SK-N-SH treated with all-trans-retinoic acid at 6 μM for 48 hours (cell line): Measurements from ENCODE around the gene FOXO3.

Experiments used
- ATAC-seq: fragments of 200-7000 bp; cut with Tn5 transposase; 3 replicates; pipeline ENCODE4 v1.9.1; 2020; ENCODE audit warnings: mild to moderate bottlenecking, moderate library complexity
- ARNTL ChIP-seq: fragments of 450-650 bp; formaldehyde crosslinking; IDR thresholded peaks from 2 replicates; pipeline ENCODE4 v1.5.0; 2020; ENCODE audit warnings: low read depth, mild to moderate bottlenecking, moderate library complexity, borderline replicate concordance
- BACH2 ChIP-seq: fragments of 250-450 bp; sonication (Bioruptor Pico); IDR thresholded peaks from 2 replicates; pipeline ENCODE4 v1.9.0; 2021; ENCODE audit warnings: mild to moderate bottlenecking, borderline replicate concordance
- CSDC2 ChIP-seq: fragments of 250-450 bp; sonication (Bioruptor Pico); IDR thresholded peaks from 2 replicates; pipeline ENCODE4 v1.5.0; 2020; ENCODE audit warnings: mild to moderate bottlenecking, moderate library complexity
- CSRNP3 ChIP-seq: fragments of 250-450 bp; sonication (Bioruptor Pico); IDR thresholded peaks from 2 replicates; pipeline ENCODE4 v1.5.1; 2021; ENCODE audit warnings: mild to moderate bottlenecking, moderate library complexity
- ESRRG ChIP-seq: fragments of 250-450 bp; sonication (Bioruptor Pico); IDR thresholded peaks from 2 replicates; pipeline ENCODE4 v1.6.1; 2021; ENCODE audit warnings: mild to moderate bottlenecking
- GLIS3 ChIP-seq: fragments of 250-450 bp; sonication (Bioruptor Pico); IDR thresholded peaks from 2 replicates; pipeline ENCODE4 v1.5.0; 2020; ENCODE audit warnings: mild to moderate bottlenecking, moderate library complexity
- ISL1 ChIP-seq: fragments of 250-450 bp; sonication (Bioruptor Pico); IDR thresholded peaks from 2 replicates; pipeline ENCODE4 v2.1.2; 2022; ENCODE audit warnings: mild to moderate bottlenecking, moderate library complexity
- PATZ1 ChIP-seq: fragments of 250-450 bp; sonication (Bioruptor Pico); IDR thresholded peaks from 2 replicates; pipeline ENCODE4 v1.8.0; 2020; ENCODE audit warnings: mild to moderate bottlenecking, moderate library complexity, borderline replicate concordance
- POU6F1 ChIP-seq: fragments of 250-450 bp; sonication (Bioruptor Pico); IDR thresholded peaks from 2 replicates; pipeline ENCODE4 v1.8.0; 2021; ENCODE audit warnings: low read depth, mild to moderate bottlenecking, moderate library complexity, borderline replicate concordance
- PPARA ChIP-seq: fragments of 250-450 bp; sonication (Bioruptor Pico); IDR thresholded peaks from 2 replicates; pipeline ENCODE4 v1.5.0; 2020; ENCODE audit warnings: mild to moderate bottlenecking, borderline replicate concordance
- RARB ChIP-seq: fragments of 250-450 bp; sonication (Bioruptor Pico); IDR thresholded peaks from 2 replicates; pipeline ENCODE4 v1.8.0; 2021; ENCODE audit warnings: mild to moderate bottlenecking, moderate library complexity
- SNAI2 ChIP-seq: fragments of 250-450 bp; sonication (Bioruptor Pico); IDR thresholded peaks from 2 replicates; pipeline ENCODE4 v1.5.0; 2020; ENCODE audit warnings: mild to moderate bottlenecking, moderate library complexity
- TCF4 ChIP-seq: fragments of 250-450 bp; sonication (Bioruptor Pico); IDR thresholded peaks from 2 replicates; pipeline ENCODE4 v1.8.0; 2021; ENCODE audit warnings: mild to moderate bottlenecking, moderate library complexity, borderline replicate concordance
- TOX ChIP-seq: fragments of 250-450 bp; sonication (Bioruptor Pico); IDR thresholded peaks from 2 replicates; pipeline ENCODE4 v1.8.0; 2021; ENCODE audit warnings: mild to moderate bottlenecking, moderate library complexity, borderline replicate concordance
- TSHZ2 ChIP-seq: fragments of 250-450 bp; sonication (Bioruptor Pico); IDR thresholded peaks from 2 replicates; pipeline ENCODE4 v1.5.0; 2020; ENCODE audit warnings: mild to moderate bottlenecking, moderate library complexity
- ZC3H10 ChIP-seq: fragments of 250-450 bp; sonication (Bioruptor Pico); IDR thresholded peaks from 2 replicates; pipeline ENCODE4 v1.5.1; 2021; ENCODE audit warnings: mild to moderate bottlenecking, moderate library complexity
- ZFP3 ChIP-seq: fragments of 250-450 bp; sonication (Bioruptor Pico); IDR thresholded peaks from 2 replicates; pipeline ENCODE4 v1.5.0; 2020; ENCODE audit warnings: mild to moderate bottlenecking, moderate library complexity
- ZFP30 ChIP-seq: fragments of 450-650 bp; formaldehyde crosslinking; IDR thresholded peaks from 2 replicates; pipeline ENCODE4 v1.5.0; 2022; ENCODE audit warnings: mild to moderate bottlenecking, moderate library complexity
- ZNF565 ChIP-seq: fragments of 450-650 bp; formaldehyde crosslinking; conservative IDR thresholded peaks from 2 replicates; pipeline ENCODE4 v1.5.0; 2020; ENCODE audit warnings: low read depth, mild to moderate bottlenecking, moderate library complexity
- ZNF70 ChIP-seq: fragments of 450-650 bp; formaldehyde crosslinking; IDR thresholded peaks from 2 replicates; pipeline ENCODE4 v1.5.0; 2020; ENCODE audit warnings: mild to moderate bottlenecking, moderate library complexity
- ZNF8 ChIP-seq: fragments of 450-650 bp; formaldehyde crosslinking; IDR thresholded peaks from 2 replicates; pipeline ENCODE4 v1.5.0; 2020; ENCODE audit warnings: mild to moderate bottlenecking, moderate library complexity

The FOXO3 gene

GRCh38 chr6:108694816-108695215, 134.1 kb downstream of the FOXO3 start:
- ATAC-seq, result no peak

GRCh38 chr6:108697561-108698161, 136.9 kb downstream of the FOXO3 start:
- ATAC-seq, result no peak
- no peak for TF ChIP-seq CSRNP3
- TF ChIP-seq ZFP3 (CRISPR knock-in tag), result no peak
- TF ChIP-seq CSDC2 (CRISPR knock-in tag), result no peak
- no peak for TF ChIP-seq TCF4 (CRISPR knock-in tag)
- no peak for TF ChIP-seq ZFP30 (CRISPR knock-in tag)
- no peak for TF ChIP-seq ESRRG (CRISPR knock-in tag)
- TF ChIP-seq PPARA (CRISPR knock-in tag), result no peak
- TF ChIP-seq ZNF565, result no peak
- TF ChIP-seq ISL1 (CRISPR knock-in tag), result no peak
- no peak for TF ChIP-seq TOX (CRISPR knock-in tag)
- TF ChIP-seq ZNF70 (CRISPR knock-in tag), result no peak

More at GRCh38 chr6:108694816-108695215, 134.1 kb downstream of the FOXO3 start:
- no peak for TF ChIP-seq ZNF70 (CRISPR knock-in tag)
- TF ChIP-seq CSRNP3, result no peak
- no peak for TF ChIP-seq CSDC2 (CRISPR knock-in tag)
- no peak for TF ChIP-seq ZC3H10 (CRISPR knock-in tag)
- TF ChIP-seq ESRRG (CRISPR knock-in tag), result no peak
- no peak for TF ChIP-seq ARNTL
- TF ChIP-seq POU6F1 (CRISPR knock-in tag), result no peak
- TF ChIP-seq ISL1 (CRISPR knock-in tag), result no peak
- TF ChIP-seq PATZ1 (CRISPR knock-in tag), result no peak
- no peak for TF ChIP-seq ZNF8 (CRISPR knock-in tag)
- no peak for TF ChIP-seq SNAI2 (CRISPR knock-in tag)
- no peak for TF ChIP-seq TCF4 (CRISPR knock-in tag)
- TF ChIP-seq TOX (CRISPR knock-in tag), result no peak
- TF ChIP-seq BACH2 (CRISPR knock-in tag), result no peak
- no peak for TF ChIP-seq PPARA (CRISPR knock-in tag)

- no peak for ATAC-seq
- TF ChIP-seq BACH2 (CRISPR knock-in tag) (no peak), GLIS3 (CRISPR knock-in tag) (no peak), ZFP3 (CRISPR knock-in tag) (no peak), ARNTL (no peak), POU6F1 (CRISPR knock-in tag) (no peak), ESRRG (CRISPR knock-in tag) (no peak), TCF4 (CRISPR knock-in tag) (no peak), CSDC2 (CRISPR knock-in tag) (no peak), TSHZ2 (CRISPR knock-in tag) (no peak), ZNF565 (no peak), ZFP30 (CRISPR knock-in tag) (no peak), RARB (CRISPR knock-in tag) (no peak), CSRNP3 (no peak)
Observed at GRCh38 chr6:108698593-108699289, 138.0 kb downstream of the FOXO3 start.
